ENCODE data around the gene USP12. TPM values are rescaled to one million over a fixed set of nuclear protein-coding genes. Genes with fewer than 3 reads are reported as not detected.

Gene USP12
- polyA plus RNA-seq, 3 donors, result 12.8 to 23.4 (median 14.5) TPM

DNA sequence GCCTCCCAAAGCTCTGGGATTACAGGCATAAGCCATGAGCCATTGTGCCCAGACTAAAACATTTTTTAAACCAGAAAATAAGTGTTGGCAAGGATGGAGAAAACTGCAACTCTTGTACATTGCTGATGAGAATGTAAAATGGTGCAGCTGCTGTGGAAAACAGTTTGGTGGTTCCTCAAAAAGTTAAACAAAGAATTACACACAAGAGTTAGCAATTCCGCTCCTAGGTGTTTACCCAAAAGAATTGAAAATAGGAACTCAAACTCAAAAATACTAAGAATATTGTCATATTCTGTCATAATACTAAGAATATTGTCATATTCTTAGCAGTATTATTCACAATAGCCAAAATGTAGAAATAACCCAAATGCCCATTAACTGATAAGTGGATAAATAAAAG, 39.7 kb upstream of the USP12 start:
- Histone ChIP-seq H3K36me3 (replicated peaks in 1 of 2; ENCODE audit: control insufficient read depth in 1 of 2, insufficient read depth in 2 of 2, low read length in 2 of 2) (no peaks in the 10 kb centered on the region), H3K27ac (ENCODE audit: low read depth in 1 of 2, low read length in 2 of 2) (no peak overlapping the region), H3K9me3 (replicated peaks in 1 of 2; ENCODE audit: control insufficient read depth in 1 of 2, insufficient read depth in 1 of 2, low read length in 2 of 2) (peaks cover 0 to 17% of the 10 kb centered on the region in 2 donors), H3K4me3 (replicated peaks in 1 of 3; ENCODE audit: low read depth in 2 of 3, low read length in 3 of 3) (no peak overlapping the region), H3K4me1 (ENCODE audit: control insufficient read depth in 1 of 2, insufficient read depth in 2 of 2, low read length in 2 of 2) (no peaks in the 10 kb centered on the region), H3K9ac (ENCODE audit: insufficient read depth, low read length, poor library complexity, severe bottlenecking) (no peak overlapping the region), H2AFZ (ENCODE audit: insufficient read depth, low read depth, low read length, poor library complexity, severe bottlenecking) (no peak overlapping the region), H3K79me2 (ENCODE audit: insufficient read depth, low read length) (no peaks in the 10 kb centered on the region), H3K4me2 (replicated peaks; ENCODE audit: extremely low read depth, low read length, poor library complexity, severe bottlenecking) (no peak overlapping the region), H4K20me1 (ENCODE audit: insufficient read depth, low read length) (no peaks in the 10 kb centered on the region), H3K27me3 (ENCODE audit: control insufficient read depth in 2 of 2, insufficient read depth in 2 of 2, low read length in 2 of 2) (no peaks in the 10 kb centered on the region)
- DNase-seq, result no peak
- Mint-ChIP-seq H3K36me3 (no peaks in the 10 kb centered on the region), H3K4me1 (peaks cover 3% of the 10 kb centered on the region), H3K27ac (no peak overlapping the region), H3K27me3 (ENCODE audit: low read depth in 3 of 3) (peaks cover 2 to 3% (median 2%) of the 10 kb centered on the region in 3 donors), H3K4me3 (no peak overlapping the region), H3K9me3 (peaks cover 2 to 22% (median 13%) of the 10 kb centered on the region in 7 donors)
- no CpG with 5 or more reads among the region's 1 CpG for WGBS (ENCODE audit: insufficient coverage)
- intact Hi-C loops (cut with micrococcal nuclease), result no loop called here
- TF ChIP-seq, protein P1, sequence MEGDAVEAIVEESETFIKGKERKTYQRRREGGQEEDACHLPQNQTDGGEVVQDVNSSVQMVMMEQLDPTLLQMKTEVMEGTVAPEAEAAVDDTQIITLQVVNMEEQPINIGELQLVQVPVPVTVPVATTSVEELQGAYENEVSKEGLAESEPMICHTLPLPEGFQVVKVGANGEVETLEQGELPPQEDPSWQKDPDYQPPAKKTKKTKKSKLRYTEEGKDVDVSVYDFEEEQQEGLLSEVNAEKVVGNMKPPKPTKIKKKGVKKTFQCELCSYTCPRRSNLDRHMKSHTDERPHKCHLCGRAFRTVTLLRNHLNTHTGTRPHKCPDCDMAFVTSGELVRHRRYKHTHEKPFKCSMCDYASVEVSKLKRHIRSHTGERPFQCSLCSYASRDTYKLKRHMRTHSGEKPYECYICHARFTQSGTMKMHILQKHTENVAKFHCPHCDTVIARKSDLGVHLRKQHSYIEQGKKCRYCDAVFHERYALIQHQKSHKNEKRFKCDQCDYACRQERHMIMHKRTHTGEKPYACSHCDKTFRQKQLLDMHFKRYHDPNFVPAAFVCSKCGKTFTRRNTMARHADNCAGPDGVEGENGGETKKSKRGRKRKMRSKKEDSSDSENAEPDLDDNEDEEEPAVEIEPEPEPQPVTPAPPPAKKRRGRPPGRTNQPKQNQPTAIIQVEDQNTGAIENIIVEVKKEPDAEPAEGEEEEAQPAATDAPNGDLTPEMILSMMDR (IDR thresholded peaks at IDR 0.05), result no peak

DNA sequence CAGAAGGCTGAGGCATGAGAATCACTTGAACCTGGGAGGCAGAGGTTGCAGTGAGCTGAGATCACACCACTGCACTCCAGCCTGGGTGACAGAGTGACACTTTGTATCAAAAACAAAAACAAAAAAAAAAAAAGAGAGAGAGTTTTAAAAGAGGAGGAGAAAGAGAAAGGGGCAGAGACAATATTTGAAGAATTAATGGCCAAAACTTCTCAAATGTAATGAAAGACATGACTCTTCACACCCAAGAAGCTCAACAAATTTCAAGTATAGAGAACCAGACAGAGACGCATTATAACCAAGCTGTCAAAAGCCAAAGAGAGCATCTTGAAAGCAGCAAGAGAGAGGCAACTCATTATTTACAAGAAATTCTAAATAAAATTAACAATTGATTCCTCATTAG, 36.9 kb upstream of the USP12 start:
- no peaks in the 10 kb centered on the region for H3K27me3 ChIP-seq (ENCODE audit: control insufficient read depth in 2 of 2, insufficient read depth in 2 of 2, low read length in 2 of 2)
- H3K9ac ChIP-seq (ENCODE audit: insufficient read depth, low read length, poor library complexity, severe bottlenecking), result no peak overlapping the region
- no peak overlapping the region for H2AFZ ChIP-seq (ENCODE audit: insufficient read depth, low read depth, low read length, poor library complexity, severe bottlenecking)
- H3K36me3 Mint-ChIP-seq, result no peaks in the 10 kb centered on the region
- TF ChIP-seq, protein P1 (IDR thresholded peaks at IDR 0.05), result no peak
- no peak overlapping the region for H3K4me2 ChIP-seq (replicated peaks; ENCODE audit: extremely low read depth, low read length, poor library complexity, severe bottlenecking)
- H3K4me3 Mint-ChIP-seq, result no peak overlapping the region
- H3K4me1 Mint-ChIP-seq, result peaks cover 3% of the 10 kb centered on the region
- peaks cover 2 to 6% (median 2%) of the 10 kb centered on the region in 3 donors for H3K27me3 Mint-ChIP-seq (ENCODE audit: low read depth in 3 of 3)
- no peaks in the 10 kb centered on the region for H3K4me1 ChIP-seq (ENCODE audit: control insufficient read depth in 1 of 2, insufficient read depth in 2 of 2, low read length in 2 of 2)
- no peak overlapping the region for H3K27ac ChIP-seq (ENCODE audit: low read depth in 1 of 2, low read length in 2 of 2)
- peaks cover 0 to 17% of the 10 kb centered on the region in 2 donors for H3K9me3 ChIP-seq (replicated peaks in 1 of 2; ENCODE audit: control insufficient read depth in 1 of 2, insufficient read depth in 1 of 2, low read length in 2 of 2)
- DNase-seq, result no peak
- H3K27ac Mint-ChIP-seq, result no peak overlapping the region
- H3K4me3 ChIP-seq (replicated peaks in 1 of 3; ENCODE audit: low read depth in 2 of 3, low read length in 3 of 3), result no peak overlapping the region
- H3K9me3 Mint-ChIP-seq, result peaks cover 2 to 22% (median 13%) of the 10 kb centered on the region in 7 donors
- H3K79me2 ChIP-seq (ENCODE audit: insufficient read depth, low read length), result no peaks in the 10 kb centered on the region
- no peaks in the 10 kb centered on the region for H3K36me3 ChIP-seq (replicated peaks in 1 of 2; ENCODE audit: control insufficient read depth in 1 of 2, insufficient read depth in 2 of 2, low read length in 2 of 2)
- WGBS (ENCODE audit: insufficient coverage), result 100% methylated on average over 1 of the region's 1 CpG
- no peaks in the 10 kb centered on the region for H4K20me1 ChIP-seq (ENCODE audit: insufficient read depth, low read length)
- intact Hi-C loops (cut with micrococcal nuclease), result no loop called here

Measured in CD14-positive monocyte (primary cell).